COR-L47 (cell line): ENCODE measurements around the gene BOK.
"Not testable (repeated sequence)": the region's sequence is repeated elsewhere in the genome, so short reads cannot be mapped to it uniquely, and the experiment has no call there.

Source experiments
- DNase-seq: peaks from one replicate; lab custom pipeline; 2025; lab: John Stamatoyannopoulos, UW

The BOK gene

GRCh38 chr2:241556746-241557145 is 1.8 kb upstream of the BOK start:
- no peak for DNase-seq

GRCh38 chr2:241559323-241560161 is 997 bp downstream of the BOK start:
- no peak for DNase-seq

- DNase-seq, result no peak
Observed at GRCh38 chr2:241560162-241560882, 1.8 kb downstream of the BOK start.

- DNase-seq, result no peak
Observed at GRCh38 chr2:241560883-241561474, 2.4 kb downstream of the BOK start.

- no peak for DNase-seq
Observed at GRCh38 chr2:241561832-241562231, 3.3 kb downstream of the BOK start.

GRCh38 chr2:241562269-241562891 is 3.8 kb downstream of the BOK start:
- no peak for DNase-seq

- DNase-seq, result no peak
Observed at GRCh38 chr2:241563031-241563507, 4.5 kb downstream of the BOK start.

GRCh38 chr2:241563571-241563980 is 5.0 kb downstream of the BOK start:
- no peak for DNase-seq

GRCh38 chr2:241563981-241564595 is 5.5 kb downstream of the BOK start:
- DNase-seq, result no peak

GRCh38 chr2:241564596-241565410 is 6.3 kb downstream of the BOK start:
- no peak for DNase-seq

GRCh38 chr2:241565411-241565810 is 6.9 kb downstream of the BOK start:
- no peak for DNase-seq

GRCh38 chr2:241566021-241566420 is 7.5 kb downstream of the BOK start:
- DNase-seq, result not testable (repeated sequence)

GRCh38 chr2:241566468-241566867 is 7.9 kb downstream of the BOK start:
- DNase-seq, result no peak

GRCh38 chr2:241567266-241567665 is 8.7 kb downstream of the BOK start:
- not testable (repeated sequence) for DNase-seq

- DNase-seq, result no peak
Observed at GRCh38 chr2:241567776-241568175, 9.2 kb downstream of the BOK start.

GRCh38 chr2:241568726-241569125 is 10.2 kb downstream of the BOK start:
- no peak for DNase-seq

GRCh38 chr2:241569831-241570281 is 11.3 kb downstream of the BOK start:
- DNase-seq, result no peak

- DNase-seq, result no peak
Observed at GRCh38 chr2:241570961-241571581, 12.5 kb downstream of the BOK start.

GRCh38 chr2:241571821-241572620 is 13.5 kb downstream of the BOK start:
- no peak for DNase-seq
